Ovary (tissue), 9 donors: ENCODE results near the gene SEC14L6. TPM values are rescaled to one million over a fixed set of nuclear protein-coding genes. Genes with fewer than 3 reads are reported as not detected.

ENCODE experiments used
- DNase-seq, 5 donors: peaks; one replicate each; pipeline ENCODE4 v3.0.0-alpha.2; 2019 to 2020
- H3K27ac ChIP-seq, 2 donors: fragments of 200-600 bp; one replicate each; pipeline versions ENCODE4 v1.5.1 to v1.8.0; 2019 to 2022
- H3K27me3 ChIP-seq: fragments of 200-600 bp; one replicate; pipeline ENCODE4 v1.8.0; 2022
- H3K36me3 ChIP-seq: fragments of 200-600 bp; sonication (generic); one replicate; pipeline ENCODE4 v1.5.1; 2019
- H3K4me1 ChIP-seq: one replicate; pipeline ENCODE4 v1.8.1; 2013; ENCODE audit warnings: mild to moderate bottlenecking, moderate library complexity; ENCODE audit not compliant: insufficient read depth
- H3K4me3 ChIP-seq: fragments of 200-600 bp; sonication (generic); one replicate; pipeline ENCODE4 v1.5.1; 2017
- H3K9me3 ChIP-seq, 2 donors: fragments of 200-600 bp in 1 of 2; sonication (generic) in 1 of 2; one replicate each; pipeline versions ENCODE4 v1.5.1 to v1.8.1; 2013 to 2019; ENCODE audit warnings: mild to moderate bottlenecking in 1 of 2, moderate library complexity in 1 of 2
- CTCF ChIP-seq, 3 donors: fragments of 450-650 bp in 2 of 3; fragments of 200-600 bp in 1 of 3; IDR thresholded peaks; one replicate each; pipeline versions ENCODE4 v1.5.1 to v1.8.0; 2016 to 2022; ENCODE audit warnings: antibody characterized with exemption in 3 of 3, mild to moderate bottlenecking in 1 of 3
- EP300 ChIP-seq: sonication (generic); formaldehyde crosslinking; IDR thresholded peaks from one replicate; pipeline ENCODE4 v1.6.1; 2017; ENCODE audit warnings: antibody characterized with exemption
- POLR2A ChIP-seq: fragments of 450-650 bp; IDR thresholded peaks from one replicate; pipeline ENCODE4 v1.6.1; 2017; ENCODE audit warnings: antibody characterized with exemption, mild to moderate bottlenecking, moderate library complexity
- WGBS, 3 donors: extraction: QIAGEN DNeasy Blood & Tissue Kit in 1 of 3; methylation state at CpG; one replicate each; pipeline versions ENCODE4 v1.1.5 to v1.1.7; 2013 to 2017; 5-methylcytosine and 5-hydroxymethylcytosine counted together
- intact Hi-C, 4 donors: fragments of 100-400 bp; cut with DNase I; formaldehyde crosslinking; loops; one replicate each; pipeline versions ENCODE4 v1.11.0 to v1.15.1; 2022 to 2023
- polyA plus RNA-seq, 2 donors: library from polyadenylated mRNA; stranded (reverse); fragments of 200-250 nt in 1 of 2; fragments of 350-450 nt in 1 of 2; fragmentation: Illumina TruSeq in 1 of 2; extraction: RNeasy Lipid Tissue Mini Kit (QIAGEN cat#74804) in 1 of 2; gene quantifications; one replicate each; pipeline ENCODE4 v1.2.3, GENCODE V29; 2013 to 2014
- total RNA-seq, 7 donors: library from RNA; depleted of rRNA in 2 of 7; stranded (reverse); fragments of >200 nt in 2 of 7; fragmentation: NEBNext Ultra II Directional in 3 of 7; extraction: Animal tissue kit (Norgen Biotek cat#: 25700) in 3 of 7; gene quantifications; one replicate each; pipeline versions ENCODE4 v1.1.0 to v1.2.4, GENCODE V29; 2016 to 2023
- donor health status: DM: no; HTN: no; CAD: no; lungs with moderate emphysema.
- donor health status: DM: no; HTN: no; CAD: no.
- donor health status: Bipolar disorder and iron deficiency.
- donor health status: DM: yes; HTN: yes; CAD: no.
- donor health status: DM: no; HTN: no; CAD: no.
- donor health status: DM: yes; HTN: yes; CAD: no.

Gene SEC14L6
- total and polyA plus RNA-seq, 9 donors: 0.92 to 2.8 (median 1.7) TPM

- intact Hi-C loops: no loop called here
- Histone ChIP-seq H3K9me3 (no peaks in the 10 kb centered on the region), H3K27me3 (no peaks in the 10 kb centered on the region), H3K4me3 (no peak overlapping the region), H3K36me3 (peaks cover 5% of the 10 kb centered on the region), H3K4me1 (no peaks in the 10 kb centered on the region), H3K27ac (no peak overlapping the region)
- DNase-seq: no peak
- WGBS, 3 donors: 79 to 91% (median 86%) methylated on average over 2 to 6 of the region's 6 CpGs
- TF ChIP-seq POLR2A (no peak), CTCF (IDR thresholded peaks at IDR 0.05) (no peak), EP300 (no peak)
These were observed 35.5 kb upstream of the SEC14L6 start for GRCh38 chr22:30582051-30582450.

DNA sequence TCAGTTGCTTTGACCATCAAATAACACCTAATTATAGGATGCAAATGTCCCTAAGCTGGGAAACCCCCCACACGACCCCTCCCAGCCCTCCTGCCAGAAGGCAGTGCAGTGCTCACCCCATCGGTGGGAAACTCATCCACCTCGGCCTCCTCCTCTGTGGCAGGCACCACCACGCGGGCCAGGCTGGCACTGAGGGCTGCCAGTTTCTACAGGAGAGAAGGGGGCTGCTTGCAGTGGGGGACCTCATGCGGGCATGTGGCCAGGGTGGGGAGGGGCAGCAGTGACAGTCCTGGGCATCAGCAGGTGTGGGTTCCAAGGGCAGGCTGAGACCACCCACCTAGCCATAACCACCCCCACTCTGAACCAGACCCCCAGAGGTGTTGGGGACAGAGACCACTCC lies 34.4 kb upstream of the SEC14L6 start:
- intact Hi-C loops: no loop called here
- peaks cover under 1% of the 10 kb centered on the region for H3K4me1 ChIP-seq
- no peaks in the 10 kb centered on the region for H3K9me3 ChIP-seq
- no peak overlapping the region for H3K4me3 ChIP-seq
- H3K36me3 ChIP-seq: peaks cover 5% of the 10 kb centered on the region
- TF ChIP-seq EP300: no peak
- TF ChIP-seq CTCF (IDR thresholded peaks at IDR 0.05): no peak
- TF ChIP-seq POLR2A: no peak
- H3K27ac ChIP-seq: no peak overlapping the region
- H3K27me3 ChIP-seq: no peaks in the 10 kb centered on the region
- whole genome bisulfite sequencing, 3 donors: 83 to 87% (median 84%) methylated on average over 6 of the region's 6 CpGs
- DNase-seq: no peak

DNA sequence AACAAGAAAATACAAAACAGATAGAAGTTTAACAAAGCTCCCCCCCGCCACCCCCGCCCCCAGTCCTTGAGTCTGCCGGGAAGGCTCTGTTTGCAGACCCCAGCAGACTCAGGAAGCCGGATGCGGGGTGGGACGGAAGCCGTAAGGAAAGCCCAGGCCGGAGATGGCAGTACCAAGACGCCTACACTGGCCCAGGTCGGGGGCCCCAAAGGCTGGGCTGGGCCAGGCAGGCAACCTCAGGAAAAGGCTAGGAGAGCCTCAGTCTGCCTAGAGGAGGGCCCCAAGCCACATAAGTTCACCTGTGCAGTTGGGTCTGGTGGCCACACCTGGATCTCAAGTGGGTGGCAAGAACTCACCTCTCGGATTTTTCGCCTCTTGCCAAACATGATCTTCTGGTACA lies 31.9 kb upstream of the SEC14L6 start:
- Histone ChIP-seq H3K27me3 (no peaks in the 10 kb centered on the region), H3K4me3 (no peak overlapping the region), H3K9me3 (no peaks in the 10 kb centered on the region), H3K4me1 (peaks cover 14% of the 10 kb centered on the region), H3K36me3 (peaks cover 3% of the 10 kb centered on the region), H3K27ac (no peak overlapping the region)
- no peak for TF ChIP-seq CTCF (IDR thresholded peaks at IDR 0.05)
- TF ChIP-seq POLR2A: no peak
- TF ChIP-seq EP300: no peak
- intact Hi-C loops: no loop called here
- WGBS, 3 donors: 85 to 91% (median 88%) methylated on average over 12 of the region's 12 CpGs
- DNase-seq: no peak

GRCh38 chr22:30575859-30576258 lies 29.3 kb upstream of the SEC14L6 start:
- intact Hi-C loops: no loop called here
- Histone ChIP-seq H3K36me3 (peaks cover 3% of the 10 kb centered on the region), H3K9me3 (no peaks in the 10 kb centered on the region), H3K27me3 (no peaks in the 10 kb centered on the region), H3K4me3 (no peak overlapping the region), H3K4me1 (peaks cover 14% of the 10 kb centered on the region), H3K27ac (no peak overlapping the region)
- 67 to 77% (median 70%) methylated on average over 15 of the region's 15 CpGs for WGBS, 3 donors
- no peak for TF ChIP-seq EP300
- TF ChIP-seq CTCF (IDR thresholded peaks at IDR 0.05): no peak
- no peak for TF ChIP-seq POLR2A
- no peak for DNase-seq
